ENCODE results near the gene KCNAB2.
A peak's percentile ranks its signal among the peaks of the same experiment; 100 is the strongest.

Gene KCNAB2

GRCh38 chr1:6134741-6135510, 89.2 kb downstream of the KCNAB2 start:
- DNase-seq: no peak

- no peak for DNase-seq
These were observed 91.0 kb downstream of the KCNAB2 start for GRCh38 chr1:6136516-6137220.

DNA sequence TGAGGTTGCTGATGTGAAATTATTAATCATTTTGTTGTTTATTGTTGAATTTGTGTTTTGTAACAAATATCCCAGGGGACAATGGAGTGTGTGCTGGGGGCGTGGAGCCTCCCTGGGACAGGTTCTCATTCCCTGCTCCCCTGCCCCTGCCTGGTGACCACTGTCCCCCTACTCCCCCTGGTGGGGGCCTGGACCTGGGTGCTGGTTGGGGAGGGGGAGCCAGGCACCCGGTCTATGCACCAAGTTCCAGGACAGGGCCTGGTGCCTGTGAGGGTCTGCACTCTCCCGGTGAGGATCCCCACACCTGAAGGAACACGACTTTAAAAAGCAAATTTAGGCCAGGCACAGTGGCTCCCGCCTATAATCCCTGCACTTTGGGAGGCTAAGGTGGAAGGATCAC, 92.1 kb downstream of the KCNAB2 start:
- DNase-seq: no peak

GRCh38 chr1:6140413-6140812, 94.7 kb downstream of the KCNAB2 start:
- no peak for DNase-seq

DNA sequence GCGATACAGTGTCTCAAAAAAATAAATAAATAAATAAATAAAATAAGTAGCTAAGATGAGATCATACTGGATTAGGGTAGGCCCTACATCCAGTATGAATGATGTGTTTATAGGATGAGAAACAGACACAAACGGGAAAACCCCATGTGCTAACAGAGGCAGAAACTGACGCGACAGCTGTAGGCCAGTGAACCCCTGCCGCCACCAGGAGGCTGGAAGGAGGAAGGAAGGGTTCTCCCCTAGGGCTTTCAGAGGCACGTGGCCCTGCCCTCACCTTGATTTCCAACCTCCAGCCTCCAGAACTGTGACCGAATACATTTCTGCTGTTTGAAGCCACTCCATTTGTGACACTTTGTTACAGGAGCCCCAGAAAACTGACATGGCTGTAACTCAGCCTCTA, 95.9 kb downstream of the KCNAB2 start:
- peak; percentile 2 for DNase-seq

DNA sequence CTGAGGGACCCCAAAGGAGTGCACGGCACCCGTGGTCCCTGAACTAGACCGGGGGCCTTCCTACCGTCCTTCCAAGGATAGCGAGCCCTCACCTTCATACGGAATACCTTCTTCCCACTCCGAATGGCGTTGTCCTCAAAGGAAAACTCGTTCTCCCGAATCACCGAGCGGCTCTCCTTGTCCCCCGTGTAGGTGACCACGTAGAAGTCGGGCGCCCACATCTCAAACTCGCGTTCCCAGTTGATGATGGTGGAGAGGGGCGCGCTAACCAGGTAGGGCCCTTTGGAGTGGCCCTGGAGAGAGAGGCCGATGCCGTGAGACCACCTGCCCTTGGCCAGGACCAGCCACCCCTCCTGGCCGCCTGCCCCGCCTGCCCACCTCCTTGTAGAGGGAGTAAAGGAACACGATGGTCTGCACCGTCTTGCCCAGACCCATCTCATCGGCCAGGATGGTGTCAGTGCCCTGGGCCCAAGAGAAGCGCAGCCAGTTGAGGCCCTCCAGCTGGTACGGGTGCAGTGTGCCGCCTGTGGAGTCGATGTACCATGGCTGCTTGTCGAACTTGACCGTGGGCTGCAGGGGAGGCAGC, 96.4 kb downstream of the KCNAB2 start:
- no peak for DNase-seq

DNA sequence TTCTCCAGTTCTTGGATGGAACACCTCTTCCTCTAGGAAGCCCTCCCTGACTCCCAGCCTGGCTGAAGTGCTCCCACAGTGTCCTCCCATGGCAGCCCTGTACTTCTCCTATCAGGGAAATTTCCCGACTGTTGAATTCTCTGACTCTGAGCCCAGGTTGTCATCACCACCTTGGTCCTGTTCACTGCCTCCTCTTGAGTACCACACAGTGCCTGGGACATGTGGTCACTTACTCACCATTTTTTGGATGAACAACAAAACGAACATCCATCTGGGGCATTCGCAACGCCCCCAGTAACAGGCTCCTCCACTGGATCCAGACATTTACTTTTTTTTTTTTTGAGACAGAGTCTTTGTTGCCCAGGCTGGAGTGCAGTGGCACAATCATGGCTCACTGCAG, 97.0 kb downstream of the KCNAB2 start:
- no peak for DNase-seq

DNA sequence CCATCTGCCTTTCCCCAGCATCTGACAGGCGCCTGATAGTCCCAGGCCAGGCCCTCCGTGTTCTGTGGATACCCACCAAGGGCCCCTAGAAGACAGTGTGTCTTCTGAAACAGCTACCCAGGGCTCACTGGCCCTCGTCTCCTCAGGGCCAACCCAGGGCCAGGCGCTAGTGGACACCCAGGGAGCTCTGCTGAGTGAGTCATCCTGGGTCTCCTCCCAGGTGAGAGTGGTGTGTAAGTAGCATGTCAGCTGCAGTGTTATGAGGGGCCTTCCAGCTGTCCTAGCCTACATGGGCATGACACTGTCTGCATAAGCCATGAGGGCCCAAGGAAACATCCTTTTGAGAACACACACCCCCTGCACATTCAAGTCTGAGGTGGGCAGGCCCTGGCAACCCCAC, 97.7 kb downstream of the KCNAB2 start:
- no peak for DNase-seq

DNA sequence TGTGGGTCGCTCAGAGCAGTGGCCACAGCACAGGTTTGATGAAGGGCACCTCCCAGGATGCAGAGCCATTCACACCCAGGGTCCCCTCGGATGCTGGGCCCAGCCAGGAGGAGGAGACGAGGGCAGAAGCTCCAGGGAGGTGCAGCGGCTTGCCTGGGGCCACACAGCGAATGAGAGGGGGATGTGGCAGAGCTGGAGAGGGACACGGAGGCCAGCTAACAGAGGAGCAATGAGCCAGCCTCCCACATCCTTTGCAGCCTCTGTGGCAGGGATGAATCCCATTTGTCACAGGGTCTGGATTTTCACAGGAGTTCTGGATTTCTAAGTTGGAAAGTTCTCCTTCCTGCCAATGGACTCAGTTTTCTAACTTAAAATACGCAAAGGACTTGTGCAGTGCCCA, 98.5 kb downstream of the KCNAB2 start:
- DNase-seq: no peak

- DNase-seq: no peak
These were observed 99.1 kb downstream of the KCNAB2 start for GRCh38 chr1:6144647-6145395.

DNA sequence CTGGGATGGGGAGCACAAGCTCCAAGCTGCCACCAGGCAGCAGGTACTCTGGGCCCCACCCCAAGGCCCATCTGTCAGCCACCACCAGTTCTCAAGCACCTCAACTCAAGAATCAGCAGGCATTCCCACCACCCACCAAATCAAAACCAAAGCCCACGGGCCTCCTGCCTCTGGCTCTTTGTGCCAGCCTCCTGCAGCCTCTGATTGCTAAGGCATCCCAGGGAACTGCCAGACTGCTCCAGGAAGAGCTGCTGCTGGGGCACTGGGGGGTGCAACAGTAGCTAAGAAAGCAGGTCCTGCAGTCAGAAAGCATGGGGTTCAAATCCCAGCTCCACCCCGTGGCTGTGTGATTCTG, 99.7 kb downstream of the KCNAB2 start:
- DNase-seq: no peak

DNA sequence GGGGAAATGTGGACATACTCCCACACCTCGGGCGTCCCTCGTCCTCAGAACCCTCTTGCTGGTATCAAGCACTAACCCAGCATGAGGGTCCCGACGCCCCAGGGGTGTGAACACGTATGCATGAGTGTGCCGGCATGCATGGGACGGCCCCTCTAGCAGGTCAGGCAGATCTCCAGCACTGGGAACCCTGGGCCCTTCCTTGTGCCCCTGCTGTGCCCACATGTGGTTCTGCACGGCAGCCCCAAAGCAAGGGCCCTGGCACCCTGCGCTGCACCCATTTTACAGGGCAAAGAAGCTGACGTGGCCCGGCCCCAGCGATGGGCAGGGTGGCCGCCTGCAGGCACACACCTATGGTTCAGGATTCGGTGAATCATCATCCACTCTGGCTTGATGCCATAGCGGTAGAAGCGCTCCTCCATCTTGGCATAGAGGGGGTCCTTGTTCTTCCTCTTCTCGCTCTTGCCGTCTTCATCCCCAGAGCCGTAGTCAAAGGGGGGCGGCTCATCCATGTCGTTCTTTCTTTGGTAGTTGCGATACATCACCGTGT, 100.2 kb downstream of the KCNAB2 start:
- no peak for DNase-seq

DNA sequence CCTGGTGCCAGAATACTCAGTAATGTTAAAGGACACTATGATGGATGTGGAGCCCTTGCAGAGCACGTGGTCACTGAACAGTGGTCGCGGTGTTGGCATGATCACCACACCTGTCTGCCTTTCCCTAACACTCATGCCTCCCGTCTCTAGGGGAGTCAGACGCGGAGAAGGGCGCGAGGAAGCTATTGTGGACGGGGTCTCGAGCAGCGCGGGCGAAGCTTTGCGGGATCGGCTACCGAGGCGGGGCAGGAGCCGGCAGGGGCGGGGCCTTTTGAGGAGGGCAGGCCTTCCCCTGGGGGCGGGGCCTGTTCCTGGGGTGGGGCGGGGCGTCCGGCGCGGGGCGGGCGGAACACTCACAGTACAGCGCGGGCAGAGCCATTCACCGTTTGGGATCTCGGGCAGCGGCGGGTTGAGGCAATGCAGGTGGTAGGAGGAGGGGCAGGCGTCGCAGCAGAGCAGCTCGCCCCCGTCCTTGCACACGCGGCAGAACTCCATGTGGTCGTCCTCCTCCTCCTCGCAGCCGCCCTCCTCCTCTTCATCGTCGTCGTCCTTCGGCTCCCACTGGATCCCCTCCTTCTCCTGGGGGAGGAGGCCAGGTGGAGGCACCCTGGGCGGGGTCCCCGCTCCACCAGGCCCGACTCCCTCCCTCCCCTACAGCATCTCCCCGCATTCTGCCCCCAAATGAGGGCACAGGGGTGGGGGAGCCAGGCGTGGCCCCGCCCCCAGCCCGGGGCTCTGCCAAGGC, 103.0 kb downstream of the KCNAB2 start:
- DNase-seq: no peak

GRCh38 chr1:6149597-6149996, 103.9 kb downstream of the KCNAB2 start:
- no peak for DNase-seq

DNA sequence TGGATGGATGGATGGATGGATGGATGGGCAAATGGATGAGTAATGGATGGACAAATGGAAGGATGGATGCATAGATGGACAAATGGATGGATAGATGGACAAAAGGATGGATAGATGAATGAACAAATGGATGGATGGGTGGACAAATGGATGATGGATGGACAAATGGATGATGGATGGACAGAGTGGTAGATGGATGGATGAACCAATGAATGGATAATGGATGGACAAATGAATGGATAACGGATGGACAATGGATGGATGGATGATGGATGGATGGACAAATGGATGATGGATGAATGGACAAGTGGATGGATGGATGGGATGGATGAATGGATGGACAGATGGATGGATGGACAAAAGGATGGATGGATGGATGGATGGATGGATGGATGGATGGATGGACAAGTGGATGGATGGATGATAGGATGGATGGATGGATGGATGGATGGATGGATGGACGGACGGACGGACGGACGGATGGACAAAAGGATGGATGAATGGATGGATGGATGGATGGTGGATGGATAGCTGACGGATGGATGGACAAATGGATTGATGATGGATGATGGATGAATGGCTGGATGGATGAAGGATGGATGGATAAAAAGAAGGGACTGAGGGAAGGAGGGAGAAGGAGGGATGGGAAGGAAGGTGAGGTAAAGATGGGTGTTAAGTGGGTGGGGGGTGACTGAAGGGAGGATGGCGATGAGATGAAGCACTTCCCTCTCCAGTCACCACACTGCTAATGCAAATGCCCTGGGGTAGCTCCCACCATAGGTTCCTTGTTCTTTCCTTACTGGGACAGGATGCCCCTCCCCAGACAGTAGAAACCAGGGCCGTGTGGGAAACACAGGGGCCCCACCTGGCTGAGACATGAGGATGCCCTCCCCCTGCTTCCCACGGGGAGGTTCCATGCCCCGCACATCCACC, 104.6 kb downstream of the KCNAB2 start:
- DNase-seq: no peak

Data from GF-D8 (cell line).